T-helper 22 cell (primary cell): Measurements from ENCODE around the gene PHLDB1.
"Not testable (repeated sequence)": the region's sequence is repeated elsewhere in the genome, so short reads cannot be mapped to it uniquely, and the experiment has no call there.

Source experiments
- DNase-seq: peaks from one replicate; pipeline ENCODE4 v3.0.0-alpha.2; 2020; ENCODE audit warnings: low read depth

PHLDB1 gene

GRCh38 chr11:118659314-118659952 is 52.0 kb downstream of the PHLDB1 start:
- peak; percentile 62 for DNase-seq

GRCh38 chr11:118659953-118660680 is 52.7 kb downstream of the PHLDB1 start:
- DNase-seq: no peak

- DNase-seq: no peak
These were observed 53.4 kb downstream of the PHLDB1 start for GRCh38 chr11:118660681-118661424.

- DNase-seq: no peak
These were observed 54.2 kb downstream of the PHLDB1 start for GRCh38 chr11:118661425-118662301.

GRCh38 chr11:118662401-118663271 is 55.2 kb downstream of the PHLDB1 start:
- DNase-seq: no peak

- no peak for DNase-seq
These were observed 56.0 kb downstream of the PHLDB1 start for GRCh38 chr11:118663381-118663780.

GRCh38 chr11:118663902-118664301 is 56.5 kb downstream of the PHLDB1 start:
- no peak for DNase-seq

- DNase-seq: no peak
These were observed 59.0 kb downstream of the PHLDB1 start for GRCh38 chr11:118666371-118666770.

GRCh38 chr11:118670063-118670462 is 62.6 kb downstream of the PHLDB1 start:
- no peak for DNase-seq

GRCh38 chr11:118671254-118671653 is 63.8 kb downstream of the PHLDB1 start:
- DNase-seq: no peak

- DNase-seq: no peak
These were observed 65.4 kb downstream of the PHLDB1 start for GRCh38 chr11:118672846-118673245.

GRCh38 chr11:118673361-118674081 is 66.1 kb downstream of the PHLDB1 start:
- DNase-seq: no peak

- no peak for DNase-seq
These were observed 66.6 kb downstream of the PHLDB1 start for GRCh38 chr11:118674082-118674435.

GRCh38 chr11:118677977-118678376 is 70.6 kb downstream of the PHLDB1 start:
- no peak for DNase-seq

- DNase-seq: not testable (repeated sequence)
These were observed 71.5 kb downstream of the PHLDB1 start for GRCh38 chr11:118678908-118679307.

GRCh38 chr11:118679483-118679882 is 72.1 kb downstream of the PHLDB1 start, which contains the start of gene TREH:
Gene TREH, minus strand, starts transcription at chr11:118679650. Its CDS starts 23 bp downstream, at chr11:118679627.
- no peak for DNase-seq

- DNase-seq: no peak
These were observed 75.0 kb downstream of the PHLDB1 start for GRCh38 chr11:118682372-118682771.

- DNase-seq: not testable (repeated sequence)
These were observed 75.5 kb downstream of the PHLDB1 start for GRCh38 chr11:118682939-118683338.

- DNase-seq: no peak
These were observed 76.8 kb downstream of the PHLDB1 start for GRCh38 chr11:118684187-118684586.

- no peak for DNase-seq
These were observed 80.5 kb downstream of the PHLDB1 start for GRCh38 chr11:118687906-118688305.
